Mesenchymal stem cell (in vitro differentiated cells and primary cell): Measurements from ENCODE around the gene LRRC37B.
A peak's percentile ranks its signal among the peaks of the same experiment; 100 is the strongest.
"Not testable (repeated sequence)": the region's sequence is repeated elsewhere in the genome, so short reads cannot be mapped to it uniquely, and the experiment has no call there.

Experiments used
- DNase-seq: peaks from one replicate; pipeline ENCODE4 v3.0.0-alpha.2; 2013
- H2AFZ ChIP-seq: one replicate; pipeline ENCODE4 v1.6.1; 2013; ENCODE audit warnings: low read depth, mild to moderate bottlenecking, control low read depth, inconsistent platforms, low read length, moderate library complexity
- H2AK5ac ChIP-seq: 2 replicates; pipeline ENCODE4 v1.6.1; 2013; ENCODE audit warnings: low read length, moderate library complexity, mild to moderate bottlenecking, inconsistent platforms; ENCODE audit not compliant: severe bottlenecking
- H2BK120ac ChIP-seq: one replicate; pipeline ENCODE4 v1.6.1; 2013; ENCODE audit warnings: low read depth, mild to moderate bottlenecking, inconsistent platforms, low read length, moderate library complexity
- H2BK12ac ChIP-seq, 2 experiments: one replicate each; pipeline ENCODE4 v1.6.1; 2013; ENCODE audit warnings: inconsistent platforms in 2 of 2, low read length in 2 of 2, mild to moderate bottlenecking in 2 of 2, moderate library complexity in 2 of 2, control low read depth in 1 of 2
- H2BK15ac ChIP-seq: one replicate; pipeline ENCODE4 v1.6.1; 2013; ENCODE audit warnings: mild to moderate bottlenecking, low read depth, inconsistent platforms; ENCODE audit not compliant: poor library complexity, severe bottlenecking
- H2BK5ac ChIP-seq: 2 replicates; pipeline ENCODE4 v1.6.1; 2013; ENCODE audit warnings: low read depth, mild to moderate bottlenecking, low read length, control low read depth, inconsistent platforms; ENCODE audit not compliant: poor library complexity, severe bottlenecking
- H3K14ac ChIP-seq, 2 experiments: one replicate each; pipeline ENCODE4 v1.6.1; 2013; ENCODE audit warnings: inconsistent platforms in 2 of 2, low read length in 2 of 2, control low read depth in 1 of 2, mild to moderate bottlenecking in 1 of 2, moderate library complexity in 1 of 2
- H3K18ac ChIP-seq, 2 experiments: one replicate each; pipeline ENCODE4 v1.6.1; 2013; ENCODE audit warnings: inconsistent platforms in 2 of 2, low read length in 2 of 2, control low read depth in 1 of 2, low read depth in 1 of 2, mild to moderate bottlenecking in 1 of 2
- H3K23ac ChIP-seq, 2 experiments: one replicate each; pipeline ENCODE4 v1.6.1; 2013; ENCODE audit warnings: inconsistent platforms in 2 of 2, low read length in 2 of 2, mild to moderate bottlenecking in 2 of 2, moderate library complexity in 2 of 2, control low read depth in 1 of 2
- H3K27ac ChIP-seq: 2 replicates; pipeline ENCODE4 v1.5.1; 2013; ENCODE audit warnings: mild to moderate bottlenecking, moderate library complexity, low read length, control low read depth, inconsistent platforms; ENCODE audit not compliant: poor library complexity, severe bottlenecking
- H3K27me3 ChIP-seq, 2 experiments: 2 replicates each; pipeline versions ENCODE4 v1.6.1 to v1.7.0; 2013; ENCODE audit warnings: low read length in 2 of 2, mild to moderate bottlenecking in 2 of 2, moderate library complexity in 2 of 2, control low read depth in 1 of 2, inconsistent platforms in 1 of 2; ENCODE audit not compliant: control insufficient read depth in 1 of 2, insufficient read depth in 1 of 2
- H3K36me3 ChIP-seq, 2 experiments: 2 replicates each; pipeline versions ENCODE4 v1.6.1 to v1.7.0; 2013; ENCODE audit warnings: low read length in 2 of 2, control low read depth in 1 of 2, inconsistent platforms in 1 of 2, low read depth in 1 of 2, mild to moderate bottlenecking in 1 of 2; ENCODE audit not compliant: insufficient read depth in 2 of 2, control insufficient read depth in 1 of 2
- H3K4ac ChIP-seq, 2 experiments: one replicate each; pipeline ENCODE4 v1.6.1; 2013; ENCODE audit warnings: inconsistent platforms in 2 of 2, low read length in 2 of 2, mild to moderate bottlenecking in 2 of 2, moderate library complexity in 2 of 2, control low read depth in 1 of 2, low read depth in 1 of 2
- H3K4me1 ChIP-seq: 2 replicates; pipeline ENCODE4 v1.6.1; 2013; ENCODE audit warnings: low read depth, low read length, control low read depth; ENCODE audit not compliant: control insufficient read depth, insufficient read depth
- H3K4me2 ChIP-seq: 2 replicates; pipeline ENCODE4 v1.6.1; 2013; ENCODE audit warnings: low read length, mild to moderate bottlenecking, inconsistent platforms; ENCODE audit not compliant: poor library complexity, severe bottlenecking
- H3K4me3 ChIP-seq, 2 experiments: 2 replicates each; pipeline versions ENCODE4 v1.5.1 to v1.7.0; 2013; ENCODE audit warnings: low read length in 2 of 2, mild to moderate bottlenecking in 2 of 2, control low read depth in 1 of 2, low read depth in 1 of 2; ENCODE audit not compliant: insufficient read depth in 1 of 2
- H3K79me1 ChIP-seq: replicated peaks from 2 replicates; pipeline ENCODE4 v1.6.1; 2013; ENCODE audit warnings: mild to moderate bottlenecking, control low read depth, low read length, inconsistent platforms; ENCODE audit not compliant: poor library complexity, severe bottlenecking
- H3K9ac ChIP-seq: 2 replicates; pipeline ENCODE4 v1.7.0; 2013; ENCODE audit warnings: mild to moderate bottlenecking, low read length, moderate library complexity
- H3K9me3 ChIP-seq: 2 replicates; pipeline ENCODE4 v1.7.0; 2013; ENCODE audit warnings: mild to moderate bottlenecking, low read length; ENCODE audit not compliant: control insufficient read depth
- H4K8ac ChIP-seq: one replicate; pipeline ENCODE4 v1.6.1; 2013; ENCODE audit warnings: inconsistent platforms, mild to moderate bottlenecking, low read length, moderate library complexity
- H4K91ac ChIP-seq: one replicate; pipeline ENCODE4 v1.6.1; 2013; ENCODE audit warnings: mild to moderate bottlenecking, low read length, inconsistent platforms
- WGBS: methylation state at CpG from one replicate; pipeline ENCODE4 v1.1.7; 2013; ENCODE audit warnings: mixed read lengths; 5-methylcytosine and 5-hydroxymethylcytosine counted together

The LRRC37B gene

DNA sequence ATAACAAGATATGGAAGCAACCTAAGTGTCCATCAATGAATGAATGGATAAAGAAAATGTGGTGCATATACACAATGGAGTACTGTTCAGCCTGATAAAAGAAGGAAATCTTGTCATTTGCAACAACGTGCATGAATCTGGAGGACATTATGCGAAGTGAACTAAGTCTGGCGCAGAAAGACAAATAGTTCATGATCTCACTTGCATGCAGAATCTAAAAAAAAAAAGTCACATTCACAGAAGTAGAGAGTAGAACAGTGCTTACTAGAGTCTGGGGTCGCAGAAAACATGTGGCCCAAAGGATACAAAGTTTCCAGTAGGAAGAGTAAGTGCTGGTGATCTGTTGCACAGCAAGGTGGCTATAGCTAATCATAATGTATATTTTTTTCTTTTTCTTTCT lies 65.9 kb downstream of the LRRC37B start:
- not testable (repeated sequence) for H3K18ac ChIP-seq, H3K4me3 ChIP-seq, H3K27me3 ChIP-seq, H3K4me1 ChIP-seq, H3K27ac ChIP-seq, H2AK5ac ChIP-seq, H3K9me3 ChIP-seq, H2BK12ac ChIP-seq, H3K4ac ChIP-seq, H2BK5ac ChIP-seq, DNase-seq, H3K9ac ChIP-seq, H3K14ac ChIP-seq, H4K91ac ChIP-seq, H2AFZ ChIP-seq, H3K36me3 ChIP-seq, H2BK120ac ChIP-seq, H3K23ac ChIP-seq, H2BK15ac ChIP-seq, H3K79me1 ChIP-seq, H3K4me2 ChIP-seq, H4K8ac ChIP-seq
- WGBS = no CpG with 5 or more reads among the region's 4 CpGs

DNA sequence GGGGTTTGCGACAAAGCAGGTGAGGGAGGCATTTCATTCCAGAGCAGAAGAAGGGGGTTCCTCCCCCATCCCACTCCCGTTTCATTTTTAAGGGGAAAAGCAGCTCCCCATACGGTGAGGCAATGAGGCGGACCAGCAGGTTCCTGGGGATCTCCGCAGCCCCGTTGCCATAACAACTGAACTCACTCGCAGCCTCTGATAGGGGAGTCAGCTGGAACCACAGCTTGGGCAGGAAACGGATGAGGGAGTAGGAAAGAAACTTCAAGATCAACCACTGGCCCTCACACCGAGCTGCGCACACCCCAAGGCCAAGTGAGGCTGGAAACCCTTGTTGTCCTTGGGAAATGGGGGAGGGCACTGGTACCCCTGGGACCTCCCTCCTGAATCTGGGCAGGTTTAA lies 72.6 kb downstream of the LRRC37B start:
- not testable (repeated sequence) for H2BK12ac ChIP-seq, H3K4ac ChIP-seq, H2BK15ac ChIP-seq, H3K9ac ChIP-seq, H3K27me3 ChIP-seq, H3K23ac ChIP-seq, H4K8ac ChIP-seq, H2BK5ac ChIP-seq, H3K79me1 ChIP-seq, H3K9me3 ChIP-seq, H3K36me3 ChIP-seq, H2BK120ac ChIP-seq, H3K4me3 ChIP-seq, H2AK5ac ChIP-seq, H3K27ac ChIP-seq, H3K4me1 ChIP-seq, H3K18ac ChIP-seq, H3K4me2 ChIP-seq, H4K91ac ChIP-seq
- WGBS = 24% methylated on average over 8 of the region's 10 CpGs
- peak overlapping the region in 1 of 2 experiments; percentile 28 for H3K14ac ChIP-seq
- H2AFZ ChIP-seq = peak overlapping the region; percentile 39
- peak; percentile 54 for DNase-seq

DNA sequence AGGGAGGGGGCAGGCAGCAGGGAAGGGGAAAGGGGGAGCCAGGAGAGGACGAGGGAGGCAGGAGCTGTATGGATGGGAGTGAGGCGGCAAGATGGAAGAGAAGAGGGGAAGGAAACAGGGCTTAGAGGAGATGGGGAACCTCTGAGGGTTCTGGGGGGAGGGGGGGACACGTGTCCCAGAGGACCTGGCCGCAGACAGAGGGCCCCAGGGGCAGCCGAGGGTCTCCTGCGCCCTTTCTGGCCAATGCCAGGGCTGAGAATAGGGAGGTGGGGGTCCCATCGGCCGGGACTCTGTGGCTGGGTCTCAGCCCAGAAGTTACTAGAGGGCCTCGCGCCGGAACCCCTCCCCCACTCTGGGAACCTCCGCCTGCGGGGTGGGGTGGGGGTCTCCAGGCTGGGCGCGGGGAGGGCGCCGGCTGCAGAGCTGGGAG lies 76.4 kb downstream of the LRRC37B start:
- not testable (repeated sequence) for H3K4me1 ChIP-seq, H3K14ac ChIP-seq, H3K27ac ChIP-seq, H3K36me3 ChIP-seq, H2BK12ac ChIP-seq, DNase-seq, H3K9me3 ChIP-seq, H2BK15ac ChIP-seq, H3K4ac ChIP-seq, H3K18ac ChIP-seq, H3K27me3 ChIP-seq, H2AFZ ChIP-seq, H2BK5ac ChIP-seq, H2AK5ac ChIP-seq, H3K23ac ChIP-seq, H3K79me1 ChIP-seq
- H2BK120ac ChIP-seq = peak overlapping the region; percentile 19
- H3K9ac ChIP-seq = peak overlapping the region; percentile 22
- H3K4me2 ChIP-seq = peak overlapping the region; percentile 28
- peak overlapping the region; percentile 28 to 37 for H3K4me3 ChIP-seq
- 10% methylated on average over 3 of the region's 17 CpGs for WGBS
- H4K91ac ChIP-seq = peak overlapping the region; percentile 61
- peak overlapping the region; percentile 41 for H4K8ac ChIP-seq

DNA sequence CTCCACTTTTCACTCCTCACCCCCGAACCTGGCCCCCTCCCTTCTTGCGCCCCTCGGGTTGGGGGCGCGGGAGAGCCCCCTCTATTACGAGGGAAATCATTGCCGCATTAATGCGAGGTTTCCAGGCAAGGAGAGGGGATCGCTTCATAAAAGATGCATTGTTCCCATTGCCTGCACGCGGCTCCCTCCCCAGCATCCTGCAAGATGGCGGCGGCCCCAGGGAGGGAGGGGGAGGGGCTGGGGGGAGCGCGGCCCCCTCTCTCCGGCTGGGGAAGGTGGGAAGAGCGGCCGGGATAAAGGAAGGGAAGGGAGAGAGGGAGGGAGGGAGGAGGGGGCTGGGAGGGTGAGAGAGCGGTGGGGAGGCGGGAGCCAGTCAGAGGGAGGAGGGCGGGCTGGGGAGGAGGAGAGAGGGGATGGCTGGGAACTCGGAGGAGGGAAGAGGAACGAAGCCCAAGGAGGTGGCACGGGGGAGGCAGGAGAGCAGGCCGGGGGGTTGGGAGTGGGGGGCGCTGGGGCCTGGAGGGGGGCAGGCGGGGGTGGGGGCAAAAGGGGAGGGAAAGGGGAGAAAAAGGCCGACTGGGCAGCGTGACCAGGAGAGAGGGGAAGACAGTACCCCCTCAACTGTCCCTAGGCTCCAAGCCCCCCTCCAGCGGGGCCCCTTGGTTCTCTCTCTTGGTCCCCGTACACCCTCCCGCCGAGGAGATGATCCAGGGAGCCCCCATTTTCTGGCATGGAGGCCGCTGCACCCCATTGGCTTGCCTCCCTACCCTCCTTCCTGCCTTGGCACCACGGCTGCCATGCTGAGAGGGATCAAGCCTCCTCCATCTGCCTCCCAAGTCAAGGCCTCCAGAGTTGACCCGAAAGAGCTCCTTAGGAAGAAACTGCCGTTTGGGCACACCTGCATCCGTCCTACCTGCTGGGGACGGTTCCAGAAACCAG lies 77.1 kb downstream of the LRRC37B start:
- H2BK120ac ChIP-seq = not testable (repeated sequence)

More for the DNA sequence above, 77.1 kb downstream of the LRRC37B start:
- peak overlapping the region; percentile 22 for H3K9ac ChIP-seq
- H3K23ac ChIP-seq, H4K8ac ChIP-seq, H3K79me1 ChIP-seq, H3K4me1 ChIP-seq, H2AFZ ChIP-seq, H3K14ac ChIP-seq, H3K27me3 ChIP-seq, H3K36me3 ChIP-seq, H3K9me3 ChIP-seq, H3K27ac ChIP-seq, H3K4me2 ChIP-seq, H2BK12ac ChIP-seq, H2AK5ac ChIP-seq, H4K91ac ChIP-seq, H2BK5ac ChIP-seq, H2BK15ac ChIP-seq, H3K4ac ChIP-seq: not testable (repeated sequence)
- DNase-seq = peak; percentile 18
- peak overlapping the region in 1 of 2 experiments; percentile 34 for H3K18ac ChIP-seq
- WGBS = 3% methylated on average over 5 of the region's 39 CpGs
- peak overlapping the region; percentile 37 to 42 for H3K4me3 ChIP-seq
